Fibroblast of skin of left quadriceps (primary cell): Measurements from ENCODE around the gene SMOC1.

Experiments
- DNase-seq, 2 experiments: peaks; one replicate each; pipeline ENCODE4 v3.0.0-alpha.2; 2013; ENCODE audit warnings: low read depth in 2 of 2

Gene SMOC1

DNA sequence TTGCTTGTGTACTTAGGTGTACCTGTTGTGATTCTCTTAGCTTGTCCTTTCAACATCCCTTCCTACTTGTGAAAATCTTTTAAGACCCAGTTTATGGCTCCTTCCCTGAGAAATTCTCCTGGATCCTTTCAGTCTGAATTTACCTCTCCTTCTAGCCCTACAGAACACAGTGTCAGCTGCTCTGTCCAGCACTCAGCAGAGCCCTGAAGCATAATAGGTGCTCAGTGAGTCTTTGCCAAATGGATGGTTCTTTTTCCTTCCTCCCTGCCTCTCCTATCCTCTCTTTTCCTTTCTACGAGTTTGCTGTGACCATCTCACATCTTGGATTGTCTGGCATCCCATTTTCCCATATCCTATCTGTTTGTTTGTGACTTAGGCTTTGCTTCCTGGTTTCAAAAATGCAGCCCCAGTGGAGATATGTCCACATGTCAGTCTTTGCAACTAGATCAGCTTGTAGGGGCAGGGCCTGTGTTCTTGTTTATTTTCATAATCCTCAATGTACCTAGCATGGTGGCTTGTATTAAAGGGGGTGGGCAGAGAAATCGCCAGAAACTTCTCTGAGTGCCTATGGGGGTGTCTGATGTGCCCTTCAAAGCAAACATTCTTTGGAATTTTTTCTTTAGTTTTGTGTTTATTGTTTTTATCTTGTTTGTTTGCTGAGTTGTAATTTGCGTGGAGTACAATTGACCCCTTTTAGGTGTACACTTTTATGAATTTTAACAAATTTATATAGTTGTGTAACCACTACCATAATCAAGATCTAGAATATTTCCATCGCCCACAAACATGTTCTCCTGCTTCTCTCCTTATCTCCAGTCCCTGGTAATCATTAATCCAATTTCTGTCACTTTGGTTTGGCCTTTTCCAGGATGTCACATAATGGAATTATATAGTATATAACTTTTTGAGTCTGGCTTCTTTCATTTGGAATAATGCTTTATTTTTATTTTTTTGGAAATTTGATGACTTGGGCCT is 62.8 kb downstream of the SMOC1 start:
- DNase-seq = no peak

DNA sequence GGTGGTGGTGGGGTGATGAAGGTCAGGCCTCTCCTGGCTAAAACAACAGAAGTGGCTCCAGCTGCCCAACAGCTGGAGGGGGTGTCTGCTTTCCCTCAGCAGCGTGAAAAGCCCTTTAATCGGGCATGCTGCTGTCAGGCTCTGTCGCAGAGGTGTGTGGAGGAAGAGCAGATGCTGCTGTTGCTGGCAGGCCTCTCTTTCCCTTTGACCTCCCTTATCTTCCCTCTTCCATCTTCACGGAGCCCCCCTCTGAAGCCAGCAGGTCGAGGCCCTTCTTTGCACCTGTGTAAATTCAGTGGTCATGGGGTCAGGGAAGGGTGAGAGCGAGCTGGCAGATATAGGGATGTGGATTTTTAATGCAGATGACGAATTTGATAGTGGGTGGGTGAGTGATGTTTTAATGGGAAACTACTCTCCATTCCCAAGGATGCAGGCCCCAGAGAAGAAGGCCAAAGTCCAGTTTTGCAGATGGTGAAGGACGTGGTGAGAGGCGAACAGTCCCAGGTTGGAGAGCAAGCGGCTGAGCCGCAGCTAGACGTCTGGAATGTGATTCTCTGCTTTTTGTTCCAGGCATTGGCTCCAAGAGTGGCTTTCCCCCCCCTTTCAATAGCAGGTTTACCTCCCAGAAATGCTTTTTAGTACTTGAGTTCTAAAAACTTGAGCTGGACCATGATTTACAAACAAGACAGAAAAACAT is 64.0 kb downstream of the SMOC1 start:
- no peak for DNase-seq

DNA sequence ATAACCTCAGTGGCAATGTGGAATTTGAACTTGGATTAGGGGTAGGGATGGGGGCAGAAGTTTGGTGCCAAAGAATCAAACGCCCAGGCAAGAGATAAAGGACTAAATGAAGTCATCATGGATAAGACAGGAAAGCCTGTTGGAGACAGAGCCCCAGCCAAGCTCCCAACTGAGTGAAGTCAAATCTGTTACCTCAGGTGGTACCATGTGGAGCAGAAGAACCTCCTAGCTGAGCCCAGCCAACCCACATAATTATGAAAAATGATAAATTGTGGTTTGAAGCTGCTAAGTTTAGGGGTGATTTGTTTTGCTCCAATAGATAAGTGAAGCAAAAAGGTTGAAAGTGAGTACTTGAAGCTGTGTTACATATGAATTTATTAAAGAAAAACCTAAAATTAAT is 66.1 kb downstream of the SMOC1 start:
- no peak for DNase-seq

DNA sequence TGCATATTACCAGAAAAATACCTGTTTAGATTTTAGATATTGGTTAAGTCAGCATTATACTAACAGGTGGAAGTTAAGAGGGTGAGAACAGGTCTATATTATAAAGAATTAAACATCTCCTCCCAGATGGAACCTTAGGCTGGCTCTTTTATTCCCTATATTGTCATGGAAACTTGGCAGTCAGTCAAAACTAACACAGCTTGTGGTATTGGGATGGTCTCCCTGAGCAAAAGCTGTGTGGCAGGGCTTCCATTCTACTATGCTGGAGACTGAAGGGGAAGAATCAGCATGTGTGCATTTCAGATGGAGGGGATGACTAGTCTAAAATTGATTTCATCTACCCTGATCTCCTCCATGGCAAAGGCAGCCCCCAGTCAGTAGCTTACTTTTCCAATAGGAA is 66.7 kb downstream of the SMOC1 start:
- DNase-seq = no peak

GRCh38 chr14:69948351-69948750 is 69.1 kb downstream of the SMOC1 start:
- DNase-seq = no peak

- DNase-seq = no peak
Measured at GRCh38 chr14:69951263-69951662, 72.0 kb downstream of the SMOC1 start.

DNA sequence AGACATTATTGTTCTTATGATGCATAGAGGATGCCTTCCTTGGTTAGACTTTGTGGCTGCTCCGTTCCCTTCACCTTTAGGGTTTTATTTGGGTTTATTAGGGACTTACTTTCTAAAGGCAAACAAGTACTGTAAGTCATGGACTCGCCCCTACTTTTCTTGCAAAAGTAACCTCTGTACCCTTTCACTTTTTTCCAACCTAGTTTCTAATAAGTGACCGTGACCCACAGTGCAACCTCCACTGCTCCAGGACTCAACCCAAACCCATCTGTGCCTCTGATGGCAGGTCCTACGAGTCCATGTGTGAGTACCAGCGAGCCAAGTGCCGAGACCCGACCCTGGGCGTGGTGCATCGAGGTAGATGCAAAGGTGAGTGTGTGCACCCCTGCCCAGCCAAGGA is 72.7 kb downstream of the SMOC1 start:
- DNase-seq = no peak

DNA sequence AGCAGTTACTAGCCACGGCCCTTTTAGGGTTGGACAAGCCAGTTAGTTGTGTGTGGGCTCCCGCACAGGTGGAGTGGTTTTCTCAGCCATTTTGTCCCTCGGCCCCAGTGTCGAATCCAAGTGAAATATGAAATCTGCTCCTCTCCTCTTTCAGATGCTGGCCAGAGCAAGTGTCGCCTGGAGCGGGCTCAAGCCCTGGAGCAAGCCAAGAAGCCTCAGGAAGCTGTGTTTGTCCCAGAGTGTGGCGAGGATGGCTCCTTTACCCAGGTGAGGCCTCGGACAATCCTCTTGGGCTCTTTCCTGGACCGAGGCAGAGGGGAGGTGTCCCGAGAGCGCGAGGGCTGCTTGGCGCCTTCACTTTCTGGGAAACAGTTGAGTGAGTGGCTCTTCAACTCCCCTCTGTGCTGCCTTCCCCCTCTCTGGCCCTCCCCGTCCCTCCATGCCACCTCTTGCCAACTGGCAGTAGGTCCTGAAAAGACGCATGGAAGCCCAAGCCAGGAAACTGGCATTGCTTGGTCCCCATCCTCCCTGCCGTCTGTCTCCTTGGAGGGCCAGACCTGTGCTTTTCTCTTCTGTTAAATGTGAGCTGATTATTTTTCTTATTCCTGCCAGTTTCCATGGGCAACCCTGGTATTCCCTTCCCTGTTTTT is 74.2 kb downstream of the SMOC1 start:
- no peak for DNase-seq

DNA sequence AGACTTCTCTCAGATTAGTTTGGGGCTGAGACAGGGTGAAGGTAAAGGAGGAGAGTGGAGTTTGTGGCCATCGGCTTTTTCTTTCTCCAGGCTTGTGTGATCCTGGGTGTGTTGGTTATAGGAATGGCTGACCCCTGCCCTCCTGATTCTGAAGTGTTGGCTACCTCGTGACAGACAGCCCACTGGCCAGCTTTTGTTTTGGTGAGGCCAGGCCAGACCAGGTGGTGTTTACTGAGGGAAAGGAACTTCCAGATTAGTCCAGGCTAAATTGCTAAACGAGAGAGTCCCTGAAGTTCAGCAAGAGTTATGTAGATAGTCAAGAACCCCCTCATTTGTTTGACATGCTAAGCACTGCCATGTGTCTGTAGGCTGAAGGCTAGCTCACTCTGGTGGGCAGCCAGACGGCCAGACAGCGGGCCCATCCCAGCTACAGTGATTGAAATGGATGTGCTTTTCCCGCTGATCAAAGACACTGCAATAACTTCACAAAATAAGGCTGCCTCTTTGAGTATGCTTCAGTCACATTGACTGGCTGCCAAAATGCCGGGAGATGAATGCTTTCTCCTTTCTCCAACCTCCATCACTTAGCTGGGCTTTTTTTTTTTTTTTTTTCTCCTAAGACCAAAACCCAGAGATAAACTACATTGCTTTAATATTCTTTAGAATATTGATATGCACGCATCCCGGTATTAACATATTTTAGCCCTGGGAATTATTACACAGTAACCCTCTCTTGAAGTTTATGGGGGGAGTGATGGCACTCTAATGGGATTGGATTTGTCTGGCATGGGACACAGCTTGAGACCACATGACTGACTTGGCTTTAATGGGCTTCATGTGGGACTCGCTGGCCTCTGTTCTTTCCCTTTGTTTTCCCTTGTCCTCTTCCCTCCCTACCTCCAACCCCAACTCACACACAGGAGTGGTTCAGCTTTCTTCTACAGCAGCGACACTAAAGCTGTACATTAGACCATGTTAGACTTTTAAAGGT is 76.9 kb downstream of the SMOC1 start:
- DNase-seq = no peak

DNA sequence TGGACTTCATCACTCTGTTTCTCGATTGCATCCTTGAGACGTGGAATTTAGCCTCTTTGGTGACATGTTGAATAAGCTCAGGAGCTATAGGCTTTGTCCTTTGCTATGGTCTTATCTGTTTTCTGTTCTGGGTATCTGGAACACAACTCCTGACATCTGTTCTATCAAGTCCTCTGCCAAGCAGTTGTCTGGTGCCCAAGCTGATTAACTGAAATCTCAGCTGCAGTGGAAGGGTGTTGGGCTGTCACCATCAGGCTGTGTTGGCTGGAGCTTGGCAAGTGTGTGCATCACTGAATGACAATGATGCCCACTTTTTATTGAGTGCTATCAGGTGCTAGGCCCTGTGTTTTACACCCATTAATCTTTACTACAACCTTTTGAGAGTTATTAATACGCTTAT is 77.8 kb downstream of the SMOC1 start:
- DNase-seq = no peak

DNA sequence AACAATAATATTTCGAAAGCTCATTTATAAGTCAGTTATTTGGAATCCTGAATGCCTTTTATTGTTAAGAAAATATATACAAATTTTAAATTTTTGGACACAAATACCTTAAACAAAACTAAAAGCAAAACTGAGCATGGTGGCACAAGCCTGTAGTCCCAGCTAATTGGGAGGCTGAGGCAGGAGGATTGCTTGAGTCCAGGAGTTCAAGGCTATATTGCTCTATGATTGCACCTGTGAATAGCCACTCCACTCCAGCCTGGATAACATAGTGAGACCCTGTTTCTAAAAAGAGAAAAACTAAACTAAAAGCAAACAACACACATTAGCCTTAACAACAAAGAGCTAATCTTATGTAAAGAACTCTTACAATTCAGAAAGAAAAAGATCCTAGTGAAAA is 78.8 kb downstream of the SMOC1 start:
- no peak for DNase-seq

GRCh38 chr14:69959136-69959535 is 79.9 kb downstream of the SMOC1 start:
- DNase-seq = no peak

- no peak for DNase-seq
Measured at GRCh38 chr14:69960296-69960695, 81.1 kb downstream of the SMOC1 start.

DNA sequence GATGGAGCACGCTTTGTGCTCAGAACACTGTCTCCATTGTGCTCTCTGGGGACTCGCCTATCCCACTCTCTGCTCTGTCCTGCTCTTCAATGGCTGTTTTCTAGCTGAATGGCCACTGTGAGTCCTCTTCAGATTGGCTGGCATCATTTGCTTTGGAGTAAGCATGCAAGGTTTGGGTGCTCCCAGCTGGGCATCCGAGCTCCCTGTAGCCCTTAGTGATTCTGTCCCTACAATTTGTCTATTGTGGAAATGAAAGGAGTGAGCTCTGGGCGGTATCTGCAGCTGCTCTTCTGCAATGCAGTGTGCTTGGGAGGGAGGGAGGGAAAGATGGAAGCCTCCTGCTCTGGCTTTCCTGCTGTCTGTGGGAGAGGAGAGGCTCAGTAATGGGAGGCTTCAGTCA is 84.8 kb downstream of the SMOC1 start:
- no peak for DNase-seq

DNA sequence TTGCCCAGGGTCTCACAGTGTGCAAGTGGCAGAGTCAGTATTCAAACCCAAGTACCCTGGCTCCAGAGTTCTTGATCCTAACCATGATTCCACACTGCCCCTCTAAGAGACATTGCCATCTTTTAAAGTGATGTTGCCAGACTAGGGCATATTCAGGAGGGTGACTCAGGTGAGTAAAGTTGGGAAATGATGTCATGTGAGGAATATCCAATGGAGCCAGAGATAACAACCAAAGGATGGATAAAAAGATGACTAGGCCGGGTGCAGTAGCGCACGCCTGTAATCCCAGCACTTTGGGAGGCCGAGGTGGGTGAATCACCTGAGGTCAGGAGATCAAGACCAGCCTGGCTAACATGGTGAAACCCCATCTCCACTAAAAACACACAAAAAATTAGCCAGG is 85.6 kb downstream of the SMOC1 start:
- no peak for DNase-seq

DNA sequence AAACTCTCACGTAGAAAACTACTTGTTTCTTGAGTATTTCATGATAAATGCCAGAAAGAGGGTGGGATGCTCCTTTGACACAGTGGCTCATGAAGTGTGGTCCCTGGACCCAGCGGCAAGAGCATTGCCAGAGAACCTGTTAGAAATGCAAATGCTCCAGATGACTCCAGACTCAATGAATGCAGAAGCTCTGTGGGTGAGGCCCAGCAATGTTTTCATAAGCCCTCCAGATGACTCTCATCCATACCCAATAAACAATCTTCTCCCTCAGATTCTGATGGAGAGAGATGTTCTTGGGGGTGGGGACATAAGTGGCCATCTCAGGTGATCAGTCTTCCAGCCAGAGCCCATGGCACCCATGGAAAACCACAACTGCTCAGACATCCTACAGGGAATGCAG is 88.9 kb downstream of the SMOC1 start:
- no peak for DNase-seq

- DNase-seq = no peak
Measured at GRCh38 chr14:69968681-69969080, 89.5 kb downstream of the SMOC1 start.

DNA sequence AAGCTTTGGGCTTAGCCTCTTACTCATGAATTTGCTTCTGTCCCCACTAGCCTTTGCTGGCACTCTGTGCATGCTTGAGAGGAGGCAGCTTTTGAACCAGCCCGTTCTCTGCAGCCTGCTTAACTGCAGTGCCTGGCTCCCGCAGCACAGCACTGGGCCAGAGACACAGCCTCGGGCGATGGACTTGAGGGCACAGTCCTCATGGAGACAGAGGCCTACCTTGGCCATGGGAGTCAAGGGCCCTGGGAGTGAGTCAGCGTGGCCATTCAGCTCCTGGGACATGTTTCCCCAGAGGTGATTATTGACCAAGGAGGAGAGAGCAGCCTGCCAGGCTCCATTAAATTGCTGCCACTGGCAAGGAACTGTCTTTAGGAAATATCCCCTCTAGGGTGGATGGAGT is 93.5 kb downstream of the SMOC1 start:
- no peak for DNase-seq

DNA sequence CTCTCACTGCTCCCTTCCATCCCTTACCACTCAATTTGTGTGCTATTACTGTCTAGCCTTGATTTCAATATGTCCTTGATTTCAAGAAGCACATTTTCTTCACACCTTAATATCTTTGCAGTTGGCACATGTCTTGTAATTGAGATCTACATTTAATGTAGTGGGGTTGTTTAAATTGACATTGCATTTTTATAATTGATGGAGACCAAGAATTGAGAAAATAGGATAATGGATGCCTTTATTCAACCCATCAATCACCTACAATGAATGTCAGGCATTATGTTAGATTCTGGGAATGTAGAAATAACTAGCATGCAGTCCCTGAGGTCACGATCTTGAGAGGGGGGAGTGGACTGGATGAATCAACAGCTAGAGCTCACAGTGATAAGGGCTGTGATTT is 94.6 kb downstream of the SMOC1 start:
- DNase-seq = no peak

DNA sequence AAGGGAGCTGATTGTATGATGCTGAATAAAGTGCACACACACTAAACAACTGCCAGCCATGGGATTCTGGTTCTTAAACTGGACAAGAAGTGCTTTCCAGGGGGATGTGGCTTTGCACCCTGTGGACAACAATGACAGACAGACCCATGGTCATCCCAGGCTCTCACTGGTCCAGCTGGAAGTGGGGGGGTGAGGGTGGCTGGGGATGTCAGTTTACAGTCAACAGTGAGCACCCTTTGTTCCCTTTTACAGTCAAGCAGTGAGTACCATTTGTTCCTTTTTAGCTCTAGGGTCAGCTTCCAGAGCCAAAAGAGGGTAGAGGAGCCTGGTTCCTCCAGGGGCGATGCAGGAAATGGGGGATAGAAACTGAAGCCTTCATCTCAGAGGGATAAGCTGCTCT is 100.7 kb downstream of the SMOC1 start:
- DNase-seq = no peak
